Measurements from ENCODE around the gene VEZT.
"Not testable (repeated sequence)": the region's sequence is repeated elsewhere in the genome, so short reads cannot be mapped to it uniquely, and the experiment has no call there.

VEZT gene

GRCh38 chr12:95300286-95300685 is 82.7 kb downstream of the VEZT start:
- H3K4me3 ChIP-seq (ENCODE audit: low read length): no peak overlapping the region
- peaks cover 23% of the 10 kb centered on the region for H3K4me1 ChIP-seq (ENCODE audit: control insufficient read depth, insufficient read depth, low read length)
- no peaks in the 10 kb centered on the region for H3K9me3 ChIP-seq (ENCODE audit: control insufficient read depth, low read length)
- no peaks in the 10 kb centered on the region for H3K27me3 ChIP-seq (replicated peaks; ENCODE audit: control insufficient read depth, insufficient read depth, low read length)
- no peak for DNase-seq (ENCODE audit: low read depth)
- H3K36me3 ChIP-seq (ENCODE audit: control insufficient read depth, insufficient read depth, low read length, severe bottlenecking): peaks cover 45% of the 10 kb centered on the region
- no peak overlapping the region for H3K9ac ChIP-seq (ENCODE audit: low read length)

GRCh38 chr12:95303476-95303875 is 85.9 kb downstream of the VEZT start:
- H3K36me3 ChIP-seq (ENCODE audit: control insufficient read depth, insufficient read depth, low read length, severe bottlenecking): peaks cover 22% of the 10 kb centered on the region
- H3K9me3 ChIP-seq (ENCODE audit: control insufficient read depth, low read length): no peaks in the 10 kb centered on the region
- DNase-seq (ENCODE audit: low read depth): peak; percentile 40
- no peak overlapping the region for H3K4me3 ChIP-seq (ENCODE audit: low read length)
- peak overlapping the region; percentile 42 for H3K9ac ChIP-seq (ENCODE audit: low read length)
- H3K27me3 ChIP-seq (replicated peaks; ENCODE audit: control insufficient read depth, insufficient read depth, low read length): no peaks in the 10 kb centered on the region
- peaks cover 25% of the 10 kb centered on the region for H3K4me1 ChIP-seq (ENCODE audit: control insufficient read depth, insufficient read depth, low read length)

GRCh38 chr12:95304673-95305198 is 87.1 kb downstream of the VEZT start:
- peak overlapping the region; percentile 8 for H3K4me3 ChIP-seq (ENCODE audit: low read length)
- H3K27me3 ChIP-seq (replicated peaks; ENCODE audit: control insufficient read depth, insufficient read depth, low read length): no peaks in the 10 kb centered on the region
- peaks cover 25% of the 10 kb centered on the region for H3K4me1 ChIP-seq (ENCODE audit: control insufficient read depth, insufficient read depth, low read length)
- H3K9me3 ChIP-seq (ENCODE audit: control insufficient read depth, low read length): no peaks in the 10 kb centered on the region
- H3K9ac ChIP-seq (ENCODE audit: low read length): no peak overlapping the region
- peaks cover 26% of the 10 kb centered on the region for H3K36me3 ChIP-seq (ENCODE audit: control insufficient read depth, insufficient read depth, low read length, severe bottlenecking)
- DNase-seq (ENCODE audit: low read depth): peak; percentile 42

- Histone ChIP-seq H3K9ac (ENCODE audit: low read length) (no peak overlapping the region), H3K36me3 (ENCODE audit: control insufficient read depth, insufficient read depth, low read length, severe bottlenecking) (peaks cover 16% of the 10 kb centered on the region), H3K4me3 (ENCODE audit: low read length) (no peak overlapping the region), H3K4me1 (ENCODE audit: control insufficient read depth, insufficient read depth, low read length) (no peaks in the 10 kb centered on the region), H3K27me3 (replicated peaks; ENCODE audit: control insufficient read depth, insufficient read depth, low read length) (no peaks in the 10 kb centered on the region), H3K9me3 (ENCODE audit: control insufficient read depth, low read length) (no peaks in the 10 kb centered on the region)
- no peak for DNase-seq (ENCODE audit: low read depth)
These were observed 95.0 kb downstream of the VEZT start for GRCh38 chr12:95312656-95313055.

GRCh38 chr12:95314756-95315155 is 97.1 kb downstream of the VEZT start:
- not testable (repeated sequence) for H3K27me3 ChIP-seq (replicated peaks; ENCODE audit: control insufficient read depth, insufficient read depth, low read length); H3K4me1 ChIP-seq (ENCODE audit: control insufficient read depth, insufficient read depth, low read length); H3K9me3 ChIP-seq (ENCODE audit: control insufficient read depth, low read length); DNase-seq (ENCODE audit: low read depth); H3K9ac ChIP-seq (ENCODE audit: low read length); H3K36me3 ChIP-seq (ENCODE audit: control insufficient read depth, insufficient read depth, low read length, severe bottlenecking); H3K4me3 ChIP-seq (ENCODE audit: low read length)

GRCh38 chr12:95316798-95317197 is 99.2 kb downstream of the VEZT start:
- Histone ChIP-seq H3K4me1 (ENCODE audit: control insufficient read depth, insufficient read depth, low read length) (peaks cover 5% of the 10 kb centered on the region), H3K27me3 (replicated peaks; ENCODE audit: control insufficient read depth, insufficient read depth, low read length) (no peaks in the 10 kb centered on the region), H3K9me3 (ENCODE audit: control insufficient read depth, low read length) (no peaks in the 10 kb centered on the region), H3K4me3 (ENCODE audit: low read length) (no peak overlapping the region), H3K36me3 (ENCODE audit: control insufficient read depth, insufficient read depth, low read length, severe bottlenecking) (no peaks in the 10 kb centered on the region), H3K9ac (ENCODE audit: low read length) (no peak overlapping the region)
- no peak for DNase-seq (ENCODE audit: low read depth)

- Histone ChIP-seq H3K36me3 (ENCODE audit: control insufficient read depth, insufficient read depth, low read length, severe bottlenecking) (no peaks in the 10 kb centered on the region), H3K27me3 (replicated peaks; ENCODE audit: control insufficient read depth, insufficient read depth, low read length) (no peaks in the 10 kb centered on the region), H3K9me3 (ENCODE audit: control insufficient read depth, low read length) (no peaks in the 10 kb centered on the region), H3K4me1 (ENCODE audit: control insufficient read depth, insufficient read depth, low read length) (peaks cover 9% of the 10 kb centered on the region), H3K9ac (ENCODE audit: low read length) (no peak overlapping the region), H3K4me3 (ENCODE audit: low read length) (no peak overlapping the region)
- DNase-seq (ENCODE audit: low read depth): peak; percentile 71
These were observed 100.5 kb downstream of the VEZT start for GRCh38 chr12:95318071-95318545.

GRCh38 chr12:95319694-95320331 is 102.2 kb downstream of the VEZT start:
- H3K9me3 ChIP-seq (ENCODE audit: control insufficient read depth, low read length): no peaks in the 10 kb centered on the region
- no peaks in the 10 kb centered on the region for H3K27me3 ChIP-seq (replicated peaks; ENCODE audit: control insufficient read depth, insufficient read depth, low read length)
- peaks cover 16% of the 10 kb centered on the region for H3K4me1 ChIP-seq (ENCODE audit: control insufficient read depth, insufficient read depth, low read length)
- peak; percentile 39 for DNase-seq (ENCODE audit: low read depth)
- H3K36me3 ChIP-seq (ENCODE audit: control insufficient read depth, insufficient read depth, low read length, severe bottlenecking): no peaks in the 10 kb centered on the region
- H3K9ac ChIP-seq (ENCODE audit: low read length): no peak overlapping the region
- no peak overlapping the region for H3K4me3 ChIP-seq (ENCODE audit: low read length)

- Histone ChIP-seq H3K9me3 (ENCODE audit: control insufficient read depth, low read length) (no peaks in the 10 kb centered on the region), H3K27me3 (replicated peaks; ENCODE audit: control insufficient read depth, insufficient read depth, low read length) (no peaks in the 10 kb centered on the region), H3K9ac (ENCODE audit: low read length) (no peak overlapping the region), H3K36me3 (ENCODE audit: control insufficient read depth, insufficient read depth, low read length, severe bottlenecking) (no peaks in the 10 kb centered on the region), H3K4me3 (ENCODE audit: low read length) (no peak overlapping the region), H3K4me1 (ENCODE audit: control insufficient read depth, insufficient read depth, low read length) (peaks cover 23% of the 10 kb centered on the region)
- no peak for DNase-seq (ENCODE audit: low read depth)
These were observed 104.1 kb downstream of the VEZT start for GRCh38 chr12:95321516-95322246.

GRCh38 chr12:95322326-95322725 is 104.7 kb downstream of the VEZT start:
- no peak overlapping the region for H3K4me3 ChIP-seq (ENCODE audit: low read length)
- no peaks in the 10 kb centered on the region for H3K9me3 ChIP-seq (ENCODE audit: control insufficient read depth, low read length)
- DNase-seq (ENCODE audit: low read depth): peak; percentile 56
- peaks cover 25% of the 10 kb centered on the region for H3K4me1 ChIP-seq (ENCODE audit: control insufficient read depth, insufficient read depth, low read length)
- H3K36me3 ChIP-seq (ENCODE audit: control insufficient read depth, insufficient read depth, low read length, severe bottlenecking): no peaks in the 10 kb centered on the region
- H3K9ac ChIP-seq (ENCODE audit: low read length): no peak overlapping the region
- H3K27me3 ChIP-seq (replicated peaks; ENCODE audit: control insufficient read depth, insufficient read depth, low read length): no peaks in the 10 kb centered on the region

- Histone ChIP-seq H3K4me1 (ENCODE audit: control insufficient read depth, insufficient read depth, low read length) (peaks cover 21% of the 10 kb centered on the region), H3K27me3 (replicated peaks; ENCODE audit: control insufficient read depth, insufficient read depth, low read length) (no peaks in the 10 kb centered on the region), H3K9me3 (ENCODE audit: control insufficient read depth, low read length) (no peaks in the 10 kb centered on the region), H3K9ac (ENCODE audit: low read length) (no peak overlapping the region), H3K36me3 (ENCODE audit: control insufficient read depth, insufficient read depth, low read length, severe bottlenecking) (no peaks in the 10 kb centered on the region), H3K4me3 (ENCODE audit: low read length) (no peak overlapping the region)
- DNase-seq (ENCODE audit: low read depth): no peak
These were observed 105.6 kb downstream of the VEZT start for GRCh38 chr12:95323212-95323611.

All from adipocyte (in vitro differentiated cells).